Stimulated activated CD8-positive, alpha-beta memory T cell treated with anti-CD3 and anti-CD28 coated beads, Interleukin-7, amount 100 ng/mL, for 48 hours (primary cell): ENCODE results near the gene VAV3.
A peak's percentile ranks its signal among the peaks of the same experiment; 100 is the strongest.
"Not testable (repeated sequence)": the region's sequence is repeated elsewhere in the genome, so short reads cannot be mapped to it uniquely, and the experiment has no call there.

Source experiments
- DNase-seq, 2 donors: peaks; one replicate each; pipeline ENCODE4 v3.0.0-alpha.2; 2020; ENCODE audit warnings: low read depth in 1 of 2; ENCODE audit errors: extremely low read depth in 1 of 2

VAV3 gene

DNA sequence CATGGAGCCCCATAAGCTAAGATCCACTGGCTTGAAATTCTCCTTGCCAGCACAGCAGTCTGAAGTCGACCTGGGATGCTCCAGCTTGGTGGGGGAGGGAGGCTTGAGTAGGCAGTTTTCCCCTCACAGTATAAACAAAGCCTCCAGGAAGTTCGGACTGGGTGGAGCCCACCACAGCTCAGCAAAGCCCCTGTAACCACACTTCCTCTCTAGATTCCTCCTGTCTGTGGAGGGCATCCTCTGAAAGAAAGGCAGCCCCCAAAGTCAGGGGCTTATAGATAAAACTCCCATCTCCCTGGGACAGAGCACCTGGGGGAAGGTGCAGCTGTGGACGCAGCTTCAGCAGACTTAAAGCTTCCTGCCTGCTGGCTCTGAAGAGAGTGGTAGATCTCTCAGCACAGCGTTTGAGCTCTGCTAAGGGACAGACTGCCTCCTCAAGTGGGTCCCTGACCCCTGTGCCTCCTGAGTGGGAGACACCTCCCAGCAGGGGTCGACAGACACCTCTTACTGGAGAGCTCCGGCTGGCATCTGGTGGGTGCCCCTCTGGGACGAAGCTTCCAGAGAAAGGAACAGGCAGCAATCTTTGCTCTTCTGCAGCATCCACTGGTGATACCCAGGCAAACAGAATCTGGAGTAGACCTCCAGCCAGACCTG, 120.3 kb downstream of the VAV3 start:
- not testable (repeated sequence) for DNase-seq

DNA sequence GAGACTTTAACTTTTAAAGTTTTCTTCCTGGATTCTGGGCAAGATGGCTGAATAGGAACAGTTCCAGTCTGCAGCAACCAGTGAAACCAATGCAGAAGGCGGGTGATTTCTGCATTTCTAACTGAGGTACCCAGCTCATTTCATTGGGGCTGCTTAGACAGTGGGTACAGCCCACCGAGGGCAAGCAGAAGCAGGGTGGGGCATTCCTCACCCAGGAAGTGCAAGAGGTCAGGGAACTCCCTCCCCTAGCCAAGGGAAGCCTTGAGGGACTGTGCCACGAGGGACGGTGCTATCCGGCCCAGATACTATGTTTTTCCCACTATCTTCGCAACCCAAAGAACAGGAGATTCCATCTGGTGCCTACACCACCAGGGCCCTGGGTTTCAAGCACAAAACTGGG, 121.0 kb downstream of the VAV3 start:
- DNase-seq, result no peak

GRCh38 chr1:107842241-107842640, 122.7 kb downstream of the VAV3 start:
- no peak for DNase-seq

DNA sequence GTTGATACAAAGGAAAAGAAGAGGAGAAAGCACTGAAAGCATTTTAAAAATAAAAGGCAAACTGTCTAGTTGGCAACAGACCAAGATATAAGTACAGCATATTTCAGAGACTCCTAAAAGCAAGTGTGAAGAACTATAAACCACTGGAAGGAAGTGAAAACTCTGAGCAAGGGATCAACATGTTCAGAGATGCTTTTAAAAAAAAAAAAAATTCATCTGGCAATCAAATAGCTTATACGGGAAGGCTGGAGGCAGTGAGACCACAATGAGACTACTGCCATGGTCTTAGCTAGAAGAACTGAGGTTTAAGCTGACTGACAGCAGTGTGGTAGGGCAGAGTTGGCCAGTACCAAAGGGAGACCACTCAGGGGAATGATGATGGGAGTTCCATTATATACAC, 124.3 kb downstream of the VAV3 start:
- DNase-seq, result no peak

GRCh38 chr1:107838056-107838455, 126.9 kb downstream of the VAV3 start:
- DNase-seq, result no peak

- DNase-seq, result no peak
Measured at GRCh38 chr1:107835151-107835670, 129.8 kb downstream of the VAV3 start.

DNA sequence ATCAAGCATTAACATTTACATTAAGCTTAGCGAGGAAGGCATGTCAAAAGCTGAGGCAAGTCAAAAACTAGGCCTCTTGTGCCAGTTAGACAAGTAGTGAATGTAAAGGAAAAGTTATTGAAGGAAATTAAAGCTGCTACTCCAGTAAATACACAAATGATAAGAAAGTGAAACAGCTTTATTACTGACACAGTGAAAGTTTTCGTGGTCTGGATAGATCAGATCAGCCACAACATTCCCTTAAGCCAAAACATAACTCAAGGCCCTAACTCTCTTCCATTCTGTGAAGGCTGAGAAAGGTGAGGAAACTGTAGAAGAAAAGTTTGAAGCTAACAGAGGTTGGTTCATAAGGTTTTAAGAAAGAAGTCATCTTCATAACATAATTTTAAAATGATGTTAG, 131.9 kb downstream of the VAV3 start:
- DNase-seq, result no peak

DNA sequence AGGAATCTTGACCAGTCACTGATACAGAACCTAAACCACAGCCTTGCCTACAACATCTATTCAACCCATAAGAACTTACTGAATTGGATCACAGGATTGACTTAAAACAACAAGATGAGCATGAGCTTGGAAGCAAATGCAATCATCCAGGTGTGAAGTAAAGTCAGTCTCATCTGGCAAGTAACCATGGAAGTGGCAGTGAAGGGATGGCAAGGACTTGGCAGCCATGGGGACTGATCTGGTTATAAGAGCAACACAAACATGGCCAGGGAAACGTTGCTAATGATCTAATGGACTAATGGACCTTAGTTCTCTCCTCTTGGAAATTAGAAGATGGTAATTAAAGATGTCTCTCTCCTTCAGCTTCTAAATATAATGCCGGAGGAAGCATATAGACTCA, 133.1 kb downstream of the VAV3 start:
- DNase-seq, result no peak

GRCh38 chr1:107830526-107830925, 134.5 kb downstream of the VAV3 start:
- DNase-seq, result no peak

DNA sequence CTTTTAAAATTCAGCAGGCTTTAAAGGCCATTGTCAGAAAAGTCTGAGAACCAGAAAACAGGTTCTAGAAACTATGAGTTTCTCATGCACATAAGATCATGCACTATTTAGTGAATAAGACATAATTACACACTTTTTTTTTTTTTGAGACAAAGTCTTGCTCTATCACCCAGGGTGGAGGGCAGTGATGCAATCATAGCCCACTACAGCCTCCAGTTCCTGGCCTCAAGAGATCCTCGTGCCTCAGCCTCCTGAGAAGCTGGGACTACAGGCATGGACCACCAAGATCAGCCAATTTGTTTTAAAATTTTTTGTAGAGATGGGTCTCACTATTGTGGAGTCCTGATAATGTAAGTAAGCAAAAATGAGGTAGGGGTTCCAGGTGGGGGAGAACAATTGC, 134.9 kb downstream of the VAV3 start:
- DNase-seq, result no peak

GRCh38 chr1:107829036-107829770, 135.8 kb downstream of the VAV3 start:
- no peak for DNase-seq

- no peak for DNase-seq
Measured at GRCh38 chr1:107824946-107825345, 140.0 kb downstream of the VAV3 start.

DNA sequence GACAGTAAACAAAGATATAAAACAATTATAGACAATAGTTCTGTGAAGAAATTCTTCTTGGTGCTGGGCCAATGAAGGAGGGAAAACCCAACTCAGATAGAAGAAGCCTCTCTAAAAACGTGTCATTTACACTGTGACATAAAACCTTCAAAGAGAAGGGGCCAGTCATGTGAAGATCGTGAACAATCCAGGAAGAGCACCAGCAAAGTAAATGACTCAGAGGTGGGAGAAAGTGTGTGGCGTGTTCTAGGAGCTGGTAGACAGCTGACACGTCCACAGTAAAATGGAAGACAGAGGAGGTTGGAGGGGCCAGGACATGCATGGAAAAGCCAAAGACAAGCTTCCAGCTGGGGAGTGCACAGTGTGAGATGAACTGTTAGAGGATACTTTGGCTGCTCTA, 143.6 kb downstream of the VAV3 start:
- peak in 1 of 2 donors; percentile 23 for DNase-seq

DNA sequence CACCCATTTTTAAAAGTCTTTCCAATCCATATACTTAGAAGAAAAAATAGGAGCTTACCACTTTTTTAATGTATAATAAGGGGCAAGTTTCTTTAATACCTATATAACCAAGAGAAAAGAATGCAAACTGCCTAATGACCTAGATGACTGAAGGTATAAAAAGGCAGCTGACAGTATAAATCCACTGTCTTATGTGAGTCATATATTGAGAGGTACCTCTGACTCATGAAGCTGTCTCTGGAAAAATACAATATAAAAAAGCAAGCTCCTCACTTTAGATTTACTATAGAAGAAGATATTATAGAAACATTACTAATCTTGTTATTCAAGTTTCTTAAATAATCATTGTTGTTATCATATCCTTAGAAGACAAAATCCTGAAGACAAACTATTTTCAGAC, 144.2 kb downstream of the VAV3 start:
- DNase-seq, result no peak

GRCh38 chr1:107817935-107818334, 147.0 kb downstream of the VAV3 start:
- no peak for DNase-seq

DNA sequence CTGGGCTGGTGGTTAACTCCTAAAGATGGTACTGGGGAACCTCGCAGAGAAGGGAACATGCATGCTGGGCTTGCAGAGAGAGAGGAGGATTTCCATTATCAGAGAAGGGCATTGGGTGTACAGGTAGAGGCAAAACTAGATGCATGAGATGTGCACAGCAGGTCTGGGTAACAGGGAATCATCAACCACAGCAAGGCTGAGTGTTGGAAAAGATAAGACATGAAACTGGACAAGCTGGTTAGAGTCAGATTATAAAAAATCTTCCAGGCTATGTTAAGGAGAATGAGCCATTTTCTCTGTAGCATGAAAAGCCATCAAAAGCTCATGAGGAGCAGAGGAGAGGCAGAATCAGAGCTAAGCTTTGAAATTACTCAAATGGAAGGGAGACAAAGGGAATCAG, 147.8 kb downstream of the VAV3 start:
- no peak for DNase-seq

- no peak for DNase-seq
Measured at GRCh38 chr1:107810291-107810951, 154.6 kb downstream of the VAV3 start.

DNA sequence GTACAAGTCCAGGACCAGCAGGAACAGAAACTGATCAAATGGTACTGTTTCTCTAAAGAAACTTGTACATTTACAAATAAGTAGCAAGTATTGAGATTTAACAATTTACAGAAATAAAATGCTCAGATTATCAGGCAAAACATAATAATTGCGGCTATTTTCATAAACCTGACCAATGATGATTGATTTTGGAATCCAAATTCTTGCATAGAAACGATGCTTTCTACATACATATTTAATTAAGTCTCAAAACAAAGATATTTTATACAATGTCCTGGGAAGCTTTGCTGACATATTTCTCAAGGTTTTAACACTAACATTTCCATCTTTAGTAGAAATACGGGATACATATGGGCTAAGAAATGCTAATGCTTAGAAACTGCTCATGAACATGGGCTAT, 157.1 kb downstream of the VAV3 start:
- DNase-seq, result no peak

DNA sequence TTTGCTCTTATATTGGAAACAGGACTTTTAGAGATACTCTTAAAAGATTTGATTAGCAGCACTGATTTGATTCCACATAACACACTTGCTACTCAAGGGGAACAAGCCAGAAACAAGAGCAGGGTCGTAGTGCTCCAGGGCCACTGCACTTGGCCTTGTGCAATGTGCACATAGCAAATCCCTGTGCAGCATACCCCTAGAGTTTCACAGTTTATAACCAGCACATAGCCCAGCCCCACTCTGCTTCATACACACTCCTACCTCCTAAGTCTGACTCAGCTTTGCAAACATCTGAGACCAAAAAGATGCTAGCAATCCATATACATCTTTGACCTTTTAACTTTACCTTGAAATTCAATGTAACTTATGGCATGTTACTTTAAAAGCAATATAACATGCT, 157.6 kb downstream of the VAV3 start:
- no peak for DNase-seq

GRCh38 chr1:107806902-107807301, 158.1 kb downstream of the VAV3 start:
- DNase-seq, result no peak

GRCh38 chr1:107804741-107805140, 160.2 kb downstream of the VAV3 start:
- DNase-seq, result no peak

DNA sequence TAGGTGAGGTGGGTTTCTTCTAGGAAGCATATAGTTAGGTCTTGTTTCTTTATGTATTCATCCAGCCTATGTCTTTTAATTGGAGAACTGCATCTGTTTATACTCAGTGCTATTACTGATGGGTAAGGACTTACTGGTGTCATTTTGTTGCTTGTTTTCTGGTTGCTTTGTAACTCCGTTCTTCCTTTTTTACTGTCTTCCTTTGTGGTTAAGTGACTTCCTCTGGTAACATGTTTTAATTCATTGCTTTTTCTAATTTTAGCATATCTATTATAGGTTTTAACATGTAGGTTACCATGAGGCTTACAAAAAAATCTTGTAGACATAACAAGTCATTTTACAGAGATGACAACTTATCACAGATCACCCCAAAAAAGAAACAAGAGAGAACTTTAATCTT, 160.8 kb downstream of the VAV3 start:
- DNase-seq, result no peak
